DMS53 treated with DMSO at 0.1 percent for 48 hours (cell line): ENCODE measurements around the gene NPDC1.
A peak's percentile ranks its signal among the peaks of the same experiment; 100 is the strongest.

ENCODE experiments used
- DNase-seq: peaks from one replicate; lab custom pipeline; 2025; ENCODE audit not compliant: unreplicated experiment; lab: John Stamatoyannopoulos, UW

The NPDC1 gene

DNA sequence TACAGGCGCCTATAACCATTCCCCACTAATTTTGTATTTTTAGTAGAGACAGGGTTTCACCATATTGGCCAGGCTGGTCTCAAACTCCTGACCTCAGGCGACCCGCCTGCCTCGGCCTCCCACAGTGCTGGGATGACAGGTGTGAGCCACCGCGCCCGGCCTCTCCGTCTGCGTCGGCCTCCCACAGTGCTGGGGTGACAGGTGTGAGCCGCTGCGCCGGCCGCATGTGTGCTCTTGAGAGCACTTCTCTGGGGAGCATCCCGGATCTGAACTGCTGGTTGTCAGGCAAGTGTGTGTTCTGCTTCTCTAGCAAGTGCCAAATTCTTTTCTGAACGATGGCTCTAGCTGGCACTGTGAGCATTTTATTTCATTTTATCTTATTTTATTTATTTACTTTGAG, 11.6 kb upstream of the NPDC1 start:
- DNase-seq, result peak; percentile 42

DNA sequence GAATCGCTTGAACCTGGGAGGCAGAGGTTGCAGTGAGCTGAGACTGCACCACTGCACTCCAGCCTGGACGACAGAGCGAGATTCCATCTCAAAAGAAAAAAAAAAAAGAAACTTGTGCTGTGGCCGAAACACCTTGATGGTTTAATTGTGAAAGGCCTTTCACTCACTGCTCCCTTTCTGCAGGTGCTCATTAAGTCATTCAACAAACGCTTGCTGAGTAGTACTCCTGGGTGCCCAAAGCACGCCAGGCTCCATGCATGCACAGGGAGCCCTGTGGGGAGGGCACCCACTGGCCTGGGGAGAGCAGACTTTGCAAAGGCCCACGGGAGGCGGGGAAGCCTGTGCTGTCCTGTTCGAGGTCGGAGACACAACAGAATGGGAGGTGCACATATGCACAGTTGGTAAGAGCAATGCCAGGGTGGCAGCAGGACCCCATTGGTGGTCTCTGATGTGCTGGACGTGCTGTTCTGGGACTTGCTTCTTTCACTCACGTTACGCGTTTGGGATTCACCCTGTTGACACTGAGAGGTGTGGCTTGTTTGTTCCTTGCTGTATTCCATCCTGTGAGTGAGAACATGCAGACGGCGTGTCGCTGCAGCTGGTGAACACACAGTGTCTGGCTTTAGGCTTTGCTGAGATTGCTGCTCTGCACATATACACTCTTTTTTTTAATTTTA, 10.9 kb upstream of the NPDC1 start:
- no peak for DNase-seq

DNA sequence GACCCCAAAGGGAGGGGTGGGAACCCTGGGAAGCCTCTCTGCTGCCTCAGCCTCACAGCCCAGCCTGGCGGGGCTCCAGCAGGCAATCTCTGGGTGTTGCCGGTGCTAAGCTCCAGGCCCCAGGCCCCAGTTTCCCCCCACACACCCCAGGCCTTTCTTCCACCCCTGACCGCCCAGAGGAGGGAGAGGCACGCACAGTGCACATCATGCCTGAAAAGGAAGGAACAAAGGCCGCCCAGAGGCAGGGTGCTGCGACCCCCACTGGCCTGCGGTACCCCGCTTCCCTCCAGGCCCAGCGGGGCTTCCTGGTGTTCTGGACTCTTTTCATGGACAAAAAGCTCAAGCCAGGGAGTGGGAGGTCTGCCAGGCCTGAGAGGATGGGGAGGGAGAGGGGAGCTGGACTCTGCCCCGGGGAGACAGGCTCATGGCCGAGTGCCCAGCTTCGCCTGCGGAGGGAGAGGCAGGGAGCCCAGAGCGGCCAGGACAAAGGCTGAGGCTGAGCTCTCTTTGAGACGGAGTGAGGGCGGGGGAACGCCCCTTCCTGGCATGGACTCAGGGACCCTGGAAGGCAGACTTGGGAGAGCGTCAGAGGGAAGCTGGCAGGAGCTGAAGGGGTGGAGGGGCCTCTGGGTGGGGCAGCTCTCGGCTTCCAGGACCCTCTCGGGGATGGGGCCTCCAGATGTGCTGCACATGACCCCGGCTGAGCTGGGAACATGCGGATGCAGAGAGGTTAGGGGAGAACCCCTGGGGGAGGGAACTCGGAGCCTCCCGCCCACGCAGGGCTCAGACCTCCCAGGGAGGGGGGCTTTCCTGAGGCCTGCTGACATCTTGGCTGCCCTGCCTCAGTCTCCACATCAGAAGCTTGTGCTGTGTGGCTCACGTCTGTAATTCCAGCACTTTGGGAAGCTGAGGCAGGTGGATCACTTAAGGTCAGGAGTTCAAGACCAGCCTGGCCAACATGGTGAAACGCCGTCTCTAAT, 9.7 kb upstream of the NPDC1 start:
- no peak for DNase-seq

DNA sequence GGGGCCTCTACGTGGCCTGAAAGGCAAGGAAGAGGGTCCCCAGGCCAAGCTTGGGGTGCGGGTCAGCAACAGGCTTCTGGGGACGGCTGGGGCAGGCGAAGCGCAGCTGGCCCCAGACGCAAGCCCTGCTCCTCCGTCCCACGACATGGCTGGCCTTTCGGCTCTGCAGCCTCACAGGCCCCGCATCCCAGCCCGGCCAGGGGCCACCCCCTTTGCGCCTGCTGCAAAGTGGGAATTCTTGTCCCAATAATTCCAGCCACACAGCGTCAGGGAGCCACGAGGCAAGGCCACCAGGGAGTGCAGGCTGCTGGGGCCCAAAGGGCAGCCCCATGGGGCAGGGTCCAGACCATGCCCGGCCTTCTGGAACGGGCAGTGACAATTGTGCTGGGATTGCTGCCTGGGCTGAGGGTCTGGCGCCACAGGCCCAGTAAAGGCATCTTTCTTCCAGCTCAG, 9.0 kb upstream of the NPDC1 start:
- no peak for DNase-seq

DNA sequence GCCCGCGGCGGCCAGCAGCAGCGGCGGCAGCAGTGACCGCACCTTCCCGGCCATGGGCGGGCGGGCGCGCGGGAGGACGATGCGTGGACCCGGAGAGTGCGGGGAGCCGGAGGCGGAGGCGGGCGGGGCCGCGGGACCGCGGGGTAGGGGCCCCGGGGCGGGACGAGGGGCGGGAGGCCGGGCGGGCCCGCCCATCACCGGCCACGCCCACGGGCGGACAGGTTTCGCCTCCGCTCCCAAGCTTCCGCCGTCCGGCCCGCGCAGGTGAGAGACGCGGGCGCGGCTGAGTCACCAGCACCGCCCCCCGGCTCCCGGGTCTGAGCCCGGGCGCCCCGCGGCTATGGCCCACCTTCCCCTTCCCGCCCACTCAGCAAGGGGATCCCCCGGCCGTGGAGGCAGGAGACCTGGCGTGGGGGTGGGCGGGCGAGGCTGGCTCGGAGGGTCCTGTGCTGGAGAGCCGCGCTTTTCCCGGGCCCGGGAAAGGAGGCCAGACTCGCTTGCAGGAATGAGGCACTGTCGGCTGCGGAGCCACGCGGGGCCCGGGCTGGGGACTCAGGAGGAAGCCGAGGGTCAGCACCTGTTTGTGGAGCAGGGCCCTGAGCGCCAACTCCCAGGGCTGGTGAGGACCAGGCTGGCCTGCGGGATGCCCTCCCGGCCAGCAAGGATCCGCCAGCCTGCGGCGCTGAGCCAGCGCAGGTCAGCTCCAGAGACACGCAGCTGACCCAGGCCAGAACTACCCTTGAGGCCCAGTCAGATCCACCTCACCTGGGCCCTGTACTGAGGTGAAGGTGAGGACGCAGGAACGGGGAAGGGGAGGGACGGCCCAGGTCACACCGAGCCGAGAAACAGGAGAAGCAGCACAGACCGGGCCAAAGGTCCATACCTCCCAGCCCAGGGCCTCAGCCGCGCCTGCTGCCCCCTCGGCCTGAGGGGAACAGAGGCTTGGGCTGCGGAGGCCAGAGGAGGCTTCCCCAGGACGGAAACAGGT, 8.3 kb upstream of the NPDC1 start, which contains the start of gene ENTPD2:
Gene ENTPD2 (minus strand): TSS at position 118 of the 988 bp plus-strand sequence. CDS start 64 bp downstream, at position 54.
- peak; percentile 53 for DNase-seq

DNA sequence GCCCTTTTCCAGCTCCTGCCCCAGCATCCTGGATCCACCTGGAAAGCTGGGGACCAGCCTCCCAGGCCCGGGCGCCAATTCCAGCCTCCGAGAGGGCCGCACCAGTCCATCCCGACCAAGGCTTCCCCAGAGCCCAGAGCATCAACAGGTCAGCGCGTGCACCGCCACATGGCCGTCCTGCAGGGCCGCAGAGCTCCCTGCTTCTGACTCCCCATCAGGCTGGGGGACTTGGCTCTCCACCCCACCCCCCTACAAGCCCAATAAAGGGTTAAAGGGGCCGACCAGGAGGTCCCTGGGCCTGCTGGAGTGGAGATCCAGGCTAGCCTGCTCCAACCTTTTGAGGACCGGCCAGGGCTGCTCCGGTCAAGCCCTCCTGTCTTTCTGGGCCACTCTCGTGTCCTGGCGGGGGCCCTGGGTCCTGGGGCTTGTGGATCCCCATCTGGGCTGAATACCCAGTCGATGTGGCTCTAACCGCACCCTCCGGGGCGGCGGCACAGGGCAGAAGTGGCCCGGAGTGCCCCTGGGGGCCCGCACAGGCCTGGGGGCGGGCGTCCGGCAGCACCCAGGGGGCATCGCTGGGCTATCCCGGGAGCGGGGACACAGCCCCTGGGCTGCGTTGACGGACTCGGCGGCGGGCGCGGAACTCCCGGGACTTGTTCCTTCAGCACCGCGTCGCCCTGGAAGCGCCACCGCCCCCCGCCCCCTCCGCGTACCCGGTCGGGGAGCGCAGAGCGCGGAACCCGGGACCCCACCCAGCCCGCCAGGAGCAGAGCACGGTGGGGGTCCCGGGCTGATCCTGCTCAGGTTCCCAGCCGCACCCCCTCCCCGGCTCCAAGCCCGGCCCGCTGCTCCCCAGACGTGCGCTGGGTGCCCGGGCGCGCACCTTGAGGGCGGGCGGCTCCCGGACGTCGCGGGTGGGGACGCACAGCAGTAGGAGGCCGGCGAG, 7.3 kb upstream of the NPDC1 start:
- DNase-seq, result no peak

DNA sequence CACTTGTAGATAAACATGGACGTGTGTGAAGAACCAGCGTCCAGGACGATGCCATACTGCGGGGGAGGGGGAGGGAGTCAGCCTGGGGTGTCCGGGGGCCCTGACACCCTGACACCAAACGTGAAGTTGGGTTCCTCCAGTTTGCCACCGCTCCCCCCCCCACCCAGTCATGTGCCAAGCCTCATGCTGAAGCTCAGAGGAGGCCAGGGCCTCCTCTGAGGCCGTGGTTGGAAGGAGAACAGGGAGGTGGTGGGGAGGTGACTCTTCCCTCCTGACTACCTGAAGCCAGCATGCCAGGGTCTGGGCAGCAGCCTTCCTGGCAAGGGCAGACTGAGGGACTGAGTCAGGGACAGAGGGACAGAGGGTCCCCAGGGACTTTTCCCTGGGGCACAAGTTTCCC, 6.3 kb upstream of the NPDC1 start:
- DNase-seq, result no peak

DNA sequence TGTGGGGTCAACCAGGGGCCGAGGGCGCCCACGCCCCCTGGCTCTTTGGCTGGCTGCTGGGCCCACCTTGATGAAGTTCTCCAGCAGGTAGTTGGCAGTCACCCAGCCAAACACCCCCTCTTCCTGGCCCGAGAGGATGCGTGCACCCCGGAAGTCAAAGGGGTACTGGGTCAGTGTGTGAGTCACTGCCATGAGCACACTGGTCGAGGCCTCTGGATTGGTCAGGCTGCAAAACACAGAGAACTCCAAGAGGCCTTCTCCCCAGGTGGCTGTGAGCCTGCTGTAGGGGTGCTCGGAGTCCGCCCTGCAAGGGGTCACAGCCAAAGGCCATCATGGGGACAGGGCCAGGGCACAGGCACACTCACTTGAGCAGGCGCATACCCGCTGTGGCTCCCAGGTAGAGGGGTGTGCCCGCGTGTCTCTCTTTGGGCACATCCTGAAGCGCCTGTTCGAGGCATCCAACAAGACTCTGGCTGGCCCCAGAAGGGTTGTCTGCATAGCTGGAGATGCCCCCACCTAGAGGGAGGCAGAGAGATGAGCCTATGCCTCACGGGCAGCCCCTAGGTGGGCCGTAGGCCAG, 5.3 kb upstream of the NPDC1 start:
- no peak for DNase-seq

DNA sequence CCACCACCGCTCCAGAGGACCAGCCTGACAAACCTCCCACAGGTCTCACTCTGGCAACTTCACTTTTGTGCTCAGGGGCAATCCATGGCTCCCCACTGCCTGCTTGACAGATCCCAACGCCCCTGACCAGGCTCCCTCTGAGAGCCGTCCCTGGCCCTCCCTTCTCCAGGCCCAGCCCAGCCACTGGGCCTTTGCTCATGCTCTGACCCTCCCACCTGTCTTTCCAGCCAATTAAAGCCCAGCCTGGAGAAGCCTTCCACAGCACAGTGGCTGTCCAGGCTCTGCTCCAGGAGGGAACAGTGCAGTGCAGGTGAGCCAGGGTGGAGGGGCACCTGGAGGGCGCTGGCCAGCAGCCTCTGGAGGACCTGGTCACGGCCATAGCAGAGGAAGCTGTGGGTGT, 4.6 kb upstream of the NPDC1 start:
- no peak for DNase-seq

DNA sequence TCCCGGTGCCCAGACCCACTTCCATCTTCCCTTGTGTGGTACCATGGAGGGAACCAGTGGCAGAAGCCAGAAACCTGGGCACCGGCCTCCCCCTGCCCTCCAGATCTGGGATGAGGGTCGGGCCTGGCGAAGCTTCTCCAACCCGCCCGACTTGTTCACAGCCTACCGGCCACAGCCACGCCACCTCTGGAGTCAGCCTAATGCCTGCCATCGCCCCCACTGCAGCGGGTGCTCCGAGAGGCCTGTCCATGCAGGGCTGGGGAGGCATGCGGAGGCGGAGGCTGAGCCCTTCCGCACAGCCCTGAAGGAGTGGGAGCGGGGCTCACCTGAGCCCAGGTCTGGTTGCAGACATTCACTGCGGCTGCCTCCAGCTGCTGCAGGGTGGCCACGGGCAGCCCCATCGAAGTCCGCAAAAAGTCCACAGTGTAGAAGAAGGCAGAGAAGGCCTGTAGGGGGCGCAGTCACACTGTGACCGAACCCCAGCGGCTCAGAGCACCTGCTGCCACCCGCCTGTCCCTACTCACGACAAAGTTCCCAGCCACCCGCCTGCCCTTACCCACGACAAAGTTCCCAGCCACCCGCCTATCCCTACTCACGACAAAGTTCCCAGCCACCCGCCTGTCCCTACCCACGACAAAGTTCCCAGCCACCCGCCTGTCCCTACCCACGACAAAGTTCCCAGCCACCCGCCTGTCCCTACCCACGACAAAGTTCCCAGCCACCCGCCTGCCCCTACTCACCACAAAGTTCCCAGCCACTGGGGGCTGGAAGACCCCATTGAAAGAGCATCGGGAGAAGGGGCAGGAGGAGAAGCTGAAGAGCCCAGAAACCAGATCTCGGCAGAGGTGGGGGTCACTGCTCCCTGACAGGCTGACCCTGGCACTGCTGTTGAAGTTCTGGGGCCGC, 3.8 kb upstream of the NPDC1 start:
- DNase-seq, result peak; percentile 75

DNA sequence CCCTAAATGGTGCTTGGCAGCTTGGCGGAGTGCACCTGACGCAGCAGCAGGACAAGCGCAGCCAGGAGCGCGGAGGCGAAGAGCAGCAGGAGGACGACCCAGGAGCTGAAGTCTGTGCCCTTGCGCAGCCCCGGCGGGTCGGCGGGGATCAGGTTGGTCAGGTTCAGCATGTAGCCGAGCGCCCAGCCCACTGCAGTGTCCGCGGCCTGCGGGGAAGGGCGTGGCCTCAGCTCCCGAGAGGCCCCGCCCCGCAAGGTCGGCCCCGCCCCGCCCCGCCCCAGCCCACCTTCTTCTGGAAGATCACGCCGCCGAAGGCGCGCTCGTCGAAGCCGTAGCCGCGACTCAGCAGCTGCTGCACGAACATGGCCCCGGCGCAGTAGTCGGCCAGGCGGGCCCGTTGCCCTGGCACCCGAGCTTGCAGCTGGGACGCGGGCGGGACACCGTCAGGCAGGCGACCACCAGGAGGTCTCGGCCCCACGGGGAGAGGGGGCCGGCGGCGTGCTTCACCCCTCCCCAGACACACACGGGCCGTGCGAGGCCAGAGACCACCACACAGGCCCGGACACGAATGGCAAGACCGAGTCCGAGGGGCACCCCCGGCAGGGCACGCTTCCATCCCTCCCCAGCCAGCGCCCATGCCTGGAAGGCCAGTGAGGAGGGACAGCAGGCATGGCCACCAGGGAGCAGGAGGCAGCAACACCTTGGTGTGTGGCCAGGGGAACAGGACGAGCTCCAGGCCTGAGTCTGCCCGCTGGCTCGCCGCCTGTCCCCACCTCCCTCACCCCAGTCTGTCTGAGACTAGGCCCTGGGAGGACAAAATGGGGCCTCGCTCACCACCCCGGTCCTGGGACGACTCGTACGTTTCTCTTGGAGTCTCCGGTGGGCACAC, 2.9 kb upstream of the NPDC1 start:
- DNase-seq, result peak; percentile 49

DNA sequence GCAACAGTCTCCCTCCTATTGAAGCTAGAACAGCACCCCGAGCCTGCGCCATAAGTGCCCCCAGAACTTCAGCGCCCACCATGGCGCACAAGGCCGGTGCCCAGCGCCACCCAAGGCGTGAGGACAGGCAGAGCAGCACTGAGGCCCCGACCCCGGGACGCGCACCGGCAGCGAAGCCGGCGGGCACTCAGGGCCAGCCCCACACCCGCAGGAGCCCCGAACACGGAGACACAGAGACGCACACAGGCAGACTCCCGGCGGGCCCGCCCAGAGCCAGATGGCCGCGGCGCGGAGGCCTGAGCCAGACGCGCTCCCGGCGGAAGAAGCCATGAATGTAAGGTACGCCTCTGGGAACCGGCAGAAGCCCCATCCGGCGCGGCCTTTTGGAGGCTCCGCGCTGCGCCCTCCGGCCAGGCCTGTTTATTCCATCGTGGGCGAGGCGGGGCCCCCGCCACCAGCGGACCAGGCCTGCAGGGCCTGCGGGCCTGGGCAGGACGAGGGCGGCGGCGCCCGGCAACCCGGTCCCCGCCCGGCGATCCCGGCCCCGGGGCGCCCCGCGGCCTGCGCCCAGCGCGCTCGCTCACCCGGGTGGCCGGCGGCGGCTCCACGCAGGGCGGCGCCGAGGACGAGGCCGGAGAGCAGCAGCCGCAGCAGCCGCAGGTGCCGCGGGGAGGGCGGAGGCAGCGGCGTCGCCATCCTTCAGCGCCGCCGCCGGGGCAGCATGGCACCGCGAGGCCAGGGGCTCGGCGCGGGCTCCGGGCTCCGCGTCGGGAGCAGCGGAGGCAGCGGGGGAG, 486 bp downstream of the NPDC1 start:
- DNase-seq, result peak; percentile 41

DNA sequence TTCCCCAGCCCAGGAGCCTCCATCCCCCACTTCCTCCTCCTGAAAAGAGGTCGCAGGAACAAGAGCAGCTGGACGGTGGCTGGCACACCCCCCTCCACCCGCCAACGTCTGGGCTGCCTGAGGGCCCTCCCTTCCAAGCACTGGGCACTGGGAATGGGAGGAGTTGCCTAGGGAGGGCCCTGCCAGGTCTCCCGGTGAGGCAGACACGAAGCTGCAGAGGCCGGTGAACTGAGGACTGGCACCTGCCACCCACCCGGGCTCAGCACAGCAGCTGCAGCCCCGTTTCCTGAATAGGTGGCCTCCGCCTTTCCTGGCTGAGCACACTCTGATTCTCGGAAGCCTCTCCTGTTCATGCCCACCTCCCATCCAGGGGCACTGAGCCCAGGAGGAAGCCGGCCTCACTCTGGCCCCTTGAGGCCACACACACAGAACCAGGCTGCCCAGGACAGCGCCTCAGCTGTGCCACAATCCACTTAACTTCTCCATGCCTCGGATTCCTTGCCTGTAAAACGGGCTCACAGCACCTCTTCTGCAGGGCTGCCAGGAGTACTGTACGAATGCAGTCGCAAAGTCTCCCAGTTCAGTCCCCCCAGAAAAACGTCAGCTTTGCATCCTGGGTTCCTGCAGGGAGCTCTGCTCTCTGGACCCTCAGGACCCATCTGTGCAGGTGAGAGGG, 1.3 kb downstream of the NPDC1 start:
- DNase-seq, result peak; percentile 67

DNA sequence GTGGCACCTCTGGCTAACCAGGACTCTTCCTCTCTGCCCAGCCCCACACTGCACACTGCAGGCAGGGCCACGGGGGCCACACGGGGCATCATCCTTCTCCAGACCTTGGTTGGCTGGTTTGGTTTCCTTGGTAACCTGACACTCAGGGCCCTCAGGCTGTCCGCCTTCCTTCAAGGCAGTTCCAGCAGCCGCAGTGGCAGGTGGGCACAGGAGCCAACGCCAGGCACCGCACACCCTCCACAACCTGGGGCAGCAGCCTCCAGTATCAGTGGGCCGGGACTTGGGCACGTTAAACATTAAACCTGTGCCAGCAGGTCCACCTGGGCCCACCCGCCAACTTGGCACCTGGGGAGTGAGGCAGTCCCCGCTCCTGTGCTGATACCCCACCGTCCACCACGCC, 1.9 kb downstream of the NPDC1 start:
- no peak for DNase-seq

DNA sequence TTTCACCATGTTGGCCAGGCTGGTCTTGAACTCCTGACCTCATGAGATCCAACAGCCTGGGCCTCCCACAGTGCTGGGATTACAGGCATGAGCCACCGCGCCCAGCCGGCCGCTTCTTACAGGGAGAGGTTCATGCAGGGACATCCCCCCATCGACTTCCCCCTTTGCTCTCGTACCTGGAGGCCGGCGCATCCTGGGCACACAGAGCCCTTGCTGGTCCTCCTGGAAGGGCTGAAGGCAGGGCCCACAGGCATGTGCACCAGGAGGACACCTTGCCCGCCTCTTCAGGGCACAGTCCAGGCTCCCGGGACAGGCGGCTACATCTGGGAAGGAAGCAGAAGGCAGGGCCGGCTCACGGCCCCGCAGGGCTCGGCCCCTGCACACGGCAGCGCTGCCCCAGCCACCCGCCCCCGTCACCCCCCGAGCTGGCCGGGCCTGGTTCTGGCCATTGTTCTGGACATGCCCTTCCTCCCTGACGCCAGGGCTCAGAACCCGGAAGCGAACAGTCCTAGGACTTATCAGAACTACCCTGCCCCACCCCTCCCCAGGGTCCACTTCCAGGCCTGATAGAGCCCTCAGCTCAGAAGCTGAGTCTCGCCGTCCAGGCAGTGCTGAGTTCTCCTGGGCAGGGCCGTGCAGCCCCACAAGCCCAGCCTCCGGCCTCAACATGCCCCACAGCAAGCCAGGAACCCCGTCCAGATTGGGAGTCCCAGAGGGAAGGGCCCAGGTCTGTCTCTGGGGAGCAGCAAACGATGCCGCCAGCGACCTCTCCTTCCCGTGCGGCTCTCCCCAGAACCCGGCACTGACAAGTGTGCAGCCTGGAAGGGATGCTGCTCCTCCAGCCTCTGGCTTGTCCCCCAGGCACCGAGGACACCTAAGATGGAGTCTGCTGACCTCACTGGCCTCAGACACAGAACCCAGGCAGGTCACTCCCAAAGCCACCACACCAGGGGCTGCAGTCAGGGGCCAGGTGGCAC, 2.9 kb downstream of the NPDC1 start:
- no peak for DNase-seq
